GM12878 (cell line): ENCODE data around the gene GDF11. TPM values are rescaled to one million over a fixed set of nuclear protein-coding genes. Genes with fewer than 3 reads are reported as not detected.

ENCODE experiments used
- ATAC-seq: fragments of 200-7000 bp; cut with Tn5 transposase; 3 replicates; pipeline ENCODE4 v1.9.1; 2020; ENCODE audit warnings: mild to moderate bottlenecking, moderate library complexity
- BruUV-seq: library from RNA; stranded (reverse); fragments of 400-500 nt; replicated peaks from 2 replicates; lab custom pipeline; 2021; lab: Mats Ljungman, UMichigan
- CTCF ChIA-PET: fragments of 300-600 bp; sonication (Branson Sonifier 250); formaldehyde crosslinking; extraction: SDS; loops from one replicate; lab custom pipeline; 2021; ENCODE audit warnings: inconsistent platforms; lab: Yijun Ruan, JAX
- POLR2A ChIA-PET: fragments of 350-600 bp; formaldehyde crosslinking; extraction: SDS; loops from one replicate; lab custom pipeline; 2021; ENCODE audit warnings: inconsistent platforms; lab: Charles Lee
- RAD21 ChIA-PET: fragments of 300-600 bp; sonication (Branson Sonifier 250); formaldehyde crosslinking; loops from one replicate; lab custom pipeline; 2023; ENCODE audit warnings: antibody characterized with exemption; ENCODE audit not compliant: unreplicated experiment; lab: Charles Lee
- SMC1A ChIA-PET: fragments of 300-600 bp; sonication (Branson Sonifier 250); formaldehyde crosslinking; loops from one replicate; lab custom pipeline; 2023; ENCODE audit not compliant: unreplicated experiment, uncharacterized antibody; lab: Charles Lee
- DNase-seq: peaks from one replicate; pipeline ENCODE4 v3.0.0-alpha.2; 2011; ENCODE audit warnings: low read depth, low spot score
- FAIRE-seq: peaks from 3 replicates; lab custom pipeline; 2011; peaks lifted over from hg19 to GRCh38; lab: Jason Lieb, UNC
- H2AFZ ChIP-seq: 2 replicates; pipeline ENCODE4 v1.6.0; 2011; ENCODE audit warnings: low read depth, low read length, control low read depth; ENCODE audit not compliant: control insufficient read depth
- H3K27ac ChIP-seq: 2 replicates; pipeline ENCODE4 v1.5.1; 2011; ENCODE audit warnings: control low read depth; ENCODE audit not compliant: control insufficient read depth, insufficient read depth
- H3K27me3 ChIP-seq, 2 experiments: replicated peaks in 1 of 2; 2 replicates each; pipeline versions ENCODE4 v1.6.0 to v1.6.1; 2011; ENCODE audit warnings: low read length in 1 of 2; ENCODE audit not compliant: control insufficient read depth in 2 of 2, insufficient read depth in 2 of 2
- H3K36me3 ChIP-seq, 2 experiments: 2 replicates each; pipeline ENCODE4 v1.5.1; 2011; ENCODE audit warnings: low read length in 1 of 2; ENCODE audit not compliant: control insufficient read depth in 2 of 2, insufficient read depth in 2 of 2
- H3K4me1 ChIP-seq: 2 replicates; pipeline ENCODE4 v1.6.1; 2011; ENCODE audit warnings: mild to moderate bottlenecking, low read length, moderate library complexity, mixed read lengths; ENCODE audit not compliant: control insufficient read depth, insufficient read depth
- H3K4me2 ChIP-seq: 2 replicates; pipeline ENCODE4 v1.6.0; 2011; ENCODE audit warnings: control low read depth; ENCODE audit not compliant: control insufficient read depth, insufficient read depth
- H3K4me3 ChIP-seq: fragments of 200-600 bp; sonication (generic); 2 replicates; pipeline ENCODE4 v1.5.1; 2016
- H3K79me2 ChIP-seq: 2 replicates; pipeline ENCODE4 v1.6.0; 2011; ENCODE audit warnings: low read length; ENCODE audit not compliant: control insufficient read depth, insufficient read depth
- H3K9ac ChIP-seq: 2 replicates; pipeline ENCODE4 v1.8.0; 2011; ENCODE audit warnings: low read length, control low read depth, mixed read lengths; ENCODE audit not compliant: control insufficient read depth, insufficient read depth
- H3K9me3 ChIP-seq: replicated peaks from 3 replicates; pipeline ENCODE4 v1.5.1; 2011; ENCODE audit warnings: mild to moderate bottlenecking, low read length; ENCODE audit not compliant: control insufficient read depth, insufficient read depth
- H4K20me1 ChIP-seq: 2 replicates; pipeline ENCODE4 v1.6.0; 2011; ENCODE audit not compliant: control insufficient read depth, insufficient read depth
- CBFB ChIP-seq: IDR thresholded peaks from 2 replicates; pipeline ENCODE4 v1.6.1; 2016; ENCODE audit warnings: antibody characterized with exemption, low read depth
- CEBPB ChIP-seq, 2 experiments: fragments of 150-350 bp in 1 of 2; IDR thresholded peaks; 2 replicates each; pipeline ENCODE4 v1.6.1; 2012 to 2014; ENCODE audit warnings: low read depth in 2 of 2, low read length in 2 of 2, borderline replicate concordance in 1 of 2, inconsistent platforms in 1 of 2
- E2F8 ChIP-seq: fragments of 450-650 bp; IDR thresholded peaks from 2 replicates; pipeline ENCODE4 v1.6.1; 2018; ENCODE audit warnings: mild to moderate bottlenecking, low read depth, moderate library complexity; ENCODE audit not compliant: partially characterized antibody
- ESRRA ChIP-seq: IDR thresholded peaks from 2 replicates; pipeline ENCODE4 v1.6.1; 2012; ENCODE audit warnings: mild to moderate bottlenecking, low read length, improper control_type of control experiment
- IRF5 ChIP-seq: fragments of 450-650 bp; IDR thresholded peaks from 2 replicates; pipeline ENCODE4 v1.6.1; 2017; ENCODE audit warnings: borderline replicate concordance
- SMARCA5 ChIP-seq: fragments of 450-650 bp; IDR thresholded peaks from 2 replicates; pipeline ENCODE4 v1.6.1; 2017; ENCODE audit warnings: mild to moderate bottlenecking
- SREBF1 ChIP-seq: IDR thresholded peaks from 2 replicates; pipeline ENCODE4 v1.6.1; 2012; ENCODE audit warnings: mild to moderate bottlenecking, low read length
- SUZ12 ChIP-seq: fragments of 200-600 bp; sonication (generic); IDR thresholded peaks from one replicate; pipeline ENCODE4 v1.6.1; 2018; ENCODE audit warnings: antibody characterized with exemption, mild to moderate bottlenecking; ENCODE audit not compliant: unreplicated experiment
- YBX1 ChIP-seq: fragments of 450-650 bp; IDR thresholded peaks from 2 replicates; pipeline ENCODE4 v1.6.1; 2016; ENCODE audit warnings: antibody characterized with exemption
- ZBTB4 ChIP-seq: fragments of 450-650 bp; formaldehyde crosslinking; IDR thresholded peaks from 2 replicates; pipeline ENCODE4 v1.4.0; 2022; ENCODE audit warnings: mild to moderate bottlenecking, moderate library complexity
- ZBTB40 ChIP-seq: fragments of 450-650 bp; IDR thresholded peaks from 2 replicates; pipeline ENCODE4 v1.6.1; 2016; ENCODE audit warnings: mild to moderate bottlenecking, moderate library complexity, borderline replicate concordance
- WGBS: methylation state at CpG from one replicate; pipeline ENCODE4 v1.1.6; 2016; ENCODE audit warnings: low lambda C conversion rate; ENCODE audit not compliant: insufficient replicate concordance, insufficient coverage; ENCODE audit errors: missing lambda C conversion rate; 5-methylcytosine and 5-hydroxymethylcytosine counted together
- in situ Hi-C: fragments of 300-500 bp; cut with MboI; formaldehyde crosslinking; loops from 9 replicates; pipeline ENCODE4 v1.14.3; 2018; ENCODE audit warnings: mixed read lengths
- intact Hi-C: fragments of 100-400 bp; cut with micrococcal nuclease; formaldehyde crosslinking; loops from one replicate; pipeline ENCODE4 v1.14.2; 2022; ENCODE audit not compliant: unreplicated experiment
- polyA plus RNA-seq, 11 experiments: library from polyadenylated mRNA; depleted of rRNA in 4 of 11; unstranded in 6 of 11; stranded (reverse) in 5 of 11; fragments of >200 nt; fragmentation: Nextera tagmentation in 4 of 11; fragmentation: Illumina TruSeq in 1 of 11; extraction: Ambion mirVana in 4 of 11; extraction: Trizol in 1 of 11; gene quantifications; 1 replicate in 1 of 11; 2 replicates in 10 of 11; pipeline versions ENCODE4 v1.2.1 to v1.2.3, GENCODE V29; 2011 to 2016; ENCODE audit warnings: inconsistent platforms in 2 of 11, missing spikeins in 2 of 11, low read depth in 1 of 11
- total RNA-seq, 4 experiments: library from RNA; depleted of rRNA in 3 of 4; stranded (reverse); fragments of >200 nt in 3 of 4; fragmentation: Illumina TruSeq in 1 of 4; extraction: Trizol in 1 of 4; gene quantifications; 2 replicates each; pipeline versions ENCODE4 v1.2.1 to v1.2.3, GENCODE V29; 2013 to 2021

GDF11 gene
- total and polyA plus RNA-seq, 10 of the 15 experiments (the other 5 are each of a cell fraction or from before 2014, with no cell fraction given): 0.83 to 15.4 (median 4.3) TPM

GRCh38 chr12:55732288-55732687 lies 10.6 kb upstream of the GDF11 start:
- Histone ChIP-seq H3K9ac (no peak overlapping the region), H3K27ac (no peak overlapping the region), H3K27me3 (no peaks in the 10 kb centered on the region), H2AFZ (no peak overlapping the region), H3K79me2 (peaks cover 11% of the 10 kb centered on the region), H3K4me1 (peaks cover 5% of the 10 kb centered on the region), H3K4me3 (no peak overlapping the region), H3K9me3 (no peaks in the 10 kb centered on the region), H4K20me1 (no peaks in the 10 kb centered on the region), H3K36me3 (no peaks in the 10 kb centered on the region), H3K4me2 (no peak overlapping the region)
- no peak for ATAC-seq
- DNase-seq: no peak
- POLR2A ChIA-PET: no interaction called here
- SMC1A ChIA-PET: interaction anchor here (0.9 kb wide), 1 partner anchor 17 kb away, joined by 4 read pairs; the partner anchor contains the start of gene BLOC1S1
- RAD21 ChIA-PET: no interaction called here
- no TSS peak for BruUV-seq
- CTCF ChIA-PET: no interaction called here
- no peak for FAIRE-seq
- 36% methylated on average over 4 of the region's 4 CpGs for WGBS
- in situ Hi-C loops: no loop called here
- intact Hi-C loops: loop anchor here (10.0 kb wide), 1 partner anchor 453 kb away; the partner anchor contains the start of gene SMARCC2
- no peak for TF ChIP-seq ZBTB40
- TF ChIP-seq ZBTB4: no peak
- TF ChIP-seq YBX1: no peak
- TF ChIP-seq SUZ12: no peak
- no peak for TF ChIP-seq E2F8
- no peak for TF ChIP-seq IRF5
- no peak for TF ChIP-seq CEBPB (IDR thresholded peaks at IDR 0.05; ENCODE audit: borderline replicate concordance in 1 of 2, low read depth in 2 of 2, low read length in 2 of 2)
- TF ChIP-seq ESRRA: no peak
- no peak for TF ChIP-seq SMARCA5
- no peak for TF ChIP-seq CBFB
- no peak for TF ChIP-seq SREBF1
